Left hindlimb (tissue), 1 donor: ENCODE measurements around the gene SND1.

ENCODE experiments used
- DNase-seq: peaks from one replicate; pipeline ENCODE4 v3.0.0-alpha.2; 2018

Gene SND1

DNA sequence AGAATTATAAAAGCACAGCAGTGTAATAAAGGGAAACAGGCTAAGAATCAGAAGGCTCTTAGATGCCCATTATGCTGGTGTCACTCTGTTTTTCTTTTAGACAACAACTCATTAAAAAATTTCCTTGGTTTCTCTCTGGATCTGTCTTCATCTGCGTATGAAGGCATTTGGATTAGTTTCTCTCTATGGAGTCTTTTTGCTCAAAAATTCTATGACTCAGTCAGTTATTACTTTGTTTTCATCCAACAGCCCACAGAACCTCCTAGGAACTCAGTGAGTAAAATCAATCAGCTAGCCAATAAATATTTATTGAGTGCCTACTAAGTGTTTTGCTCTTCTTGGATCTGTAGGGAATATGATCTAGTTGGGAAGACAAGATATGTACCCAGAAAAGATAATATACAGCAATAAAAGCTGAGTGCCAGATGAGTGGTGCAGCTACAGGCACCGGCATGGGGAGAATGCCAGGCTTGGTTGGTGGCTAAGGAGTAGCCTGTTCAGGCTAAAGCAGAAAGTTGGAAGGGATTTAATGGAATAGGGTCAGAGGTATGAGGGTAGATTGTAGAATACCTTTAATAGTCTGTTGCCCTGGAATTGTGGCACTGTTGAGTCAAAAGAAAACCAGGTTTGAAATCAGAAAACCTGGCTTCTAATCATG is 223.1 kb downstream of the SND1 start:
- no peak for DNase-seq

GRCh38 chr7:127876393-127876792 is 224.4 kb downstream of the SND1 start:
- DNase-seq = no peak

DNA sequence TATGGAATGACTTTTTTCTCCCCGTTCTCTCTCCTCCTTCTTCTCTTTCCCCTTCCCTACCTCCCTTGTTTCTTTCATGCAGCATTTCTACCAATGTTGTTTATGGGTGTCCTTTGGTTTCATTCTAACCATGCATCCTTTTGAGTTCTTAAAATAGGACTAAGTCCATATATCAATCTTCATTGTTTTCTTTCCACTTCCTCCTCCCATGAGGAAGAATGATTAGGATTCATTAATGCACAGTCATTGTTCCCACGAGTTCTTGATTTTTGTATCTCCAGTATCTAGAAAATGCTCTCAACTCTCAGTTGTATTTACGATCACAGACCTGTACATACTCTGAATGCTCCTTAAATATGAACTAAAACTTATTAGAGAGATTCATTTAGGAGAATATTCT is 226.0 kb downstream of the SND1 start:
- DNase-seq = no peak

- no peak for DNase-seq
Measured at GRCh38 chr7:127878791-127879190, 226.8 kb downstream of the SND1 start.

GRCh38 chr7:127879436-127879835 is 227.4 kb downstream of the SND1 start:
- no peak for DNase-seq

GRCh38 chr7:127879942-127880341 is 227.9 kb downstream of the SND1 start:
- DNase-seq = no peak

- no peak for DNase-seq
Measured at GRCh38 chr7:127880454-127880853, 228.5 kb downstream of the SND1 start.

DNA sequence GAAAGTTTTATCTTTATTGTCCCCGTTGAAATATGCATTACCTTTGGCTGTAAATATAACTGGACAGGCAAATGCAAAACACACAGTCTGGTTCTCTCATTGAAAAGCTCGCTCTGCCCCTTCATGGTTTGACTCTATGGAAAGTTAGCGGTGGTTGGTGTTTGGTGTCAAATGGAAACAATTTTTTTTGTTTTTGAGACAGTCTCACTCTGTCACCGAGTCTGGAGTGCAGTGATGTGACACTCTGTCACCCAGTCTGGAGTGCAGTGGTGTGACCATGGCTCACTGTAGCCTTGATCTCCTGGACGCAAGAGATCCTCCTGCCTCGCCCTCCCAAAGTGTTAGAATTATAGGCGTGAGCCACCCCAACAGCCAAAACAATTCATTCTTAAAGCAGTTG is 229.6 kb downstream of the SND1 start:
- DNase-seq = no peak

DNA sequence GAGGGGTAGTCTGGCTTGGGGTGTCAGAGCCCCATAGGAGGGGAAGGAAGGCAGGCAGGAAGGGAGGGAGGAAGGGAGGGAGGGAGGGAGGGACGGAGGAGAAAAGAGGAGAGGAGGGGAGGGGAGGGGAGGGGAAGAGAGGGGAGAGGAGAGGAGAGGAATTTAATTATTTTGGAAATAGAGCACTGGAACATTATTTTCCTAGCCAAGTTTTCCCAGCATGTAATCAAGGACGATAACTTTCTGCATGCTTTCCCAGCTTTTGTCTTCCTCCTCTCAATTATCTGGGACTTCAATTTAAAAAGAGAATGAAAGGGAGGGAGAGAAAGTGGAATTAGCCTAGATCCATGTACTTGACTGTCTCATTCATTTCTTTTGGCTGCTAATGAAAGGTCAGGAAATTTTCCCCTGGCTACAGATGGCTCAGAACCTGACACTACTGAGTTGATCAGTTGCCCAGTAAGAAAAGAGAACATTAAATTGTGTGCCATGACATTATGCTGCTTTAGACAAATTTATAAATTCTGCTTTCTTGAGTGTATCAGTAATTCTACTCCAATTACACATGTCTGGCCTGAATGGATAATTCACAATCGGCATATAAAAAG is 230.4 kb downstream of the SND1 start:
- no peak for DNase-seq

DNA sequence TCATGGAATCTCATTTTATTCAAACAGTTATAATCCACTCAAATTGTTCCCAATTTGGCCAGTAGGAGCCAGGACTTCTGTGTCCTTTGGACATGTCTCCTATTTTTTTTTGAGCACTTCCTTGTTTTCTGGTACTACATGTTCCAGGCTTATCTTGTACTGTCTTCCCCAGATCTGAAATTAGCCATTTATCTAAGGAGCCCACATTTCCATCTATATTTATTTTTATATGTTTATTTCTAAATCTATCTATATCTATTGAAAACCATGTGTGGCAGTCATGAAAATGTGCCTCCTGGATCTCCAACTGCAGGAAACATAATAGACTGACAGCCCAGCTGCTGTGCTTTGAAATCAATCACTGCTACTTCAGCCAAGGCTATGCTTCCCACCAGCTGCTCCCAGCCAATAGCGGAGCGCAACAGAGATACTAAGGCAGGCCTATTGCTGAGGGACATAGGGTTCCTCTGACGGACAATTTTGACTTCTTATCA is 232.1 kb downstream of the SND1 start:
- DNase-seq = no peak

DNA sequence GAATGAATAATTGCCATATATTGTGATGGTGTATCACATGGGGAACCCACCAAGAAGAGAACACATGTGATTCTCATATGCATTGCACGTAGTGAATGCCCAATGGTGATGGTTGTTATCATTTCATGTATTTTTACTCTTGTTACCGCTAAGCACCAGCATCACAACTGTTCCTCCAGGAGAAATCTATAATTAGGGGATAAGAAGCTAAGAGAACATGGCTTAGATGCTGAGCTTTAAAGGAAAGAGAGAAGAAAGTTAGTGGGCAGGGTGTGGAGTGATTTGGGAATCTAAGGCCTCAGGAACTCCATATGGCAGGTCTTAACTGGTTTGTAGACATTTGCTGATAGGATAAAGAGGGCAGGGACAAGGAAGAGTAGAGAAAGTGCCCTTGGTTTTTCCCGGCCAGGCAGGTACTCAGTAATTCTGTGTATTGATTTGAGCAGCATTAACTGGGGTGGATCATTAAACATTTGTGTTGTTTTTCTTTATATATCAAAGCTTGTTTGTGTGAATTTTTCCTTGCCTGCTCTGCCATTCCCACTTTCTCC is 233.3 kb downstream of the SND1 start:
- no peak for DNase-seq

GRCh38 chr7:127885843-127886242 is 233.8 kb downstream of the SND1 start:
- DNase-seq = peak; percentile 44

DNA sequence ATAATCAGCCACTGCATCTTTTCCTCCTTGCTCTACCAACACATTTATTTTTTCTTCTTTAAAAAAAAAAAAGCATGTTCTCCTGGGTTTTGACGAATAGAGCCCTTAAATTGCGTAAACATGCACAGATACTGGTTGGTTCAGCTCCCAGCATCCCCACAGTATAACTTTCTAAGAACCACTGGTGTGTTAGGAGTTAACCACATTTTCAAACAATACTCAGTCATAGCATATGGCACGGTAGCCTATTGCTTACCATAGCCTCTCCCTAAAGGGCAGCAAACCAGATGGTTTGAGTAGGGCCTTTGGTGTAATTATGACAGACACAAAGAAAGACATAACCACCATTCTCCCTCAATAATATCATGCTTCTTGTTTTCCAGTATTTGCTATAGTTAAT is 234.3 kb downstream of the SND1 start:
- no peak for DNase-seq

- no peak for DNase-seq
Measured at GRCh38 chr7:127887096-127887495, 235.1 kb downstream of the SND1 start.

DNA sequence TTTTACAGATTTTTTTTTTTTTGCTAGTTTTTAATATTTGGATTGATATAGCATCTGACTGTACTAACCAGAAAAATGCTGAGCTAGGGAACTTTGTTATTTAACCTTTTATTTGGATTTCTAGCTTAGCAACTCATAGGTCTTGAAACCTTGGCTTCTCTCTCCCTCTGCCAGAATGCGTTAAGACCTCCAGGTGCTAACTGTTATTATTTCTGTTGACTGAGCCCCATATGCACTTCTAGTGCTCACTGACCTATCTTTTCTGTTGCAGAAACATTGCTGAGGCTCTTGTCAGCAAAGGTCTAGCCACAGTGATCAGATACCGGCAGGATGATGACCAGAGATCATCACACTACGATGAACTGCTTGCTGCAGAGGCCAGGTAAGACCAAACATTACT is 235.6 kb downstream of the SND1 start:
- DNase-seq = no peak

- DNase-seq = no peak
Measured at GRCh38 chr7:127888411-127888810, 236.4 kb downstream of the SND1 start.

- DNase-seq = no peak
Measured at GRCh38 chr7:127888825-127889224, 236.8 kb downstream of the SND1 start.

GRCh38 chr7:127889677-127890076 is 237.7 kb downstream of the SND1 start:
- DNase-seq = no peak

- no peak for DNase-seq
Measured at GRCh38 chr7:127890726-127891125, 238.7 kb downstream of the SND1 start.

GRCh38 chr7:127891144-127891543 is 239.2 kb downstream of the SND1 start:
- DNase-seq = no peak

GRCh38 chr7:127891854-127892438 is 240.0 kb downstream of the SND1 start:
- no peak for DNase-seq

DNA sequence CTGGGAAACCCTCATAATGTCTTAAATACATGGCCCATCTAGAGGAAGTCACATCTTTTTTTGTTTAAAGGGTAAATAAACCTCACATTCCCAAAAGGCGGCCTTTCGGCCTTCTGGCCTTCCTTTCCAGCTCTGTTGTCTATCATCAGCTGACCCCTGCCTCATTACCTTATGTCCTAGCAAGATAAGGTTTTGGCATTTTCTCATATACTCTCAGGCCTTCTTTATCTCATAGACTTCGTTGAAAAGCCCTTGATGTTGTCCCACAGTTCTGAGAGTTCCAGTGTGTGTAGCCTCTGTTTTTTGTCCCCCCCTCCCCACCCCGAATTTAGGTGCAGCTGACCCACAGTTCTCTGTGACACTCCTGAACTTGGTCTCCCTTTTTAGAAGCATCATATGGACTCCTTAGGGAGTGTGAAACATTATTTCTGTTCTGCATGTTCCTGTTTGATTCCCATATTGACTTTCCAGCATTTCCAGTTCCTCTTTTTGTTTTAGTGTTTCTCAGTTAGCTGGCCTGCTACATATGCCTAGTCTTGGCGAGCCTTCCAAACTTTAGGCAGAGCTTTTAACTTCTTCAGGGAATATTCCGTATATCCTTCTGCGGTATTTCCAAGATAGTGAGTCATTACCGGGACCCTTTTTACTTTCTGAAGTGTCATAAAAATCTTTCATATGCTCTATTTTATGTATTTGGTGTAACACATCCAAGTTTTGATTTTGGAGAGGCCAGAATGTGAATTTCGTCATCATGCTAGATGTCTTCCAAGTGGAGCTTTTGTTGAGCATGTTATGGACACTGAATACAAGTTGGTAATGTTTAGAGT is 240.7 kb downstream of the SND1 start:
- no peak for DNase-seq

GRCh38 chr7:127893547-127893946 is 241.6 kb downstream of the SND1 start:
- no peak for DNase-seq
